Upper lobe of right lung (tissue), 1 donor: ENCODE measurements around the gene CLDN1. TPM values are rescaled to one million over a fixed set of nuclear protein-coding genes. Genes with fewer than 3 reads are reported as not detected.

Experiments used
- ATAC-seq: fragments of 200-7000 bp; cut with Tn5 transposase; one replicate; pipeline ENCODE4 v1.9.1; 2020; ENCODE audit warnings: mild to moderate bottlenecking, moderate library complexity
- DNase-seq: peaks from one replicate; pipeline ENCODE4 v3.0.0-alpha.2; 2020
- H3K27ac ChIP-seq: fragments of 200-600 bp; one replicate; pipeline ENCODE4 v1.8.0; 2022
- H3K27me3 ChIP-seq: fragments of 200-600 bp; one replicate; pipeline ENCODE4 v1.8.0; 2022; ENCODE audit warnings: mild to moderate bottlenecking
- H3K36me3 ChIP-seq: fragments of 200-600 bp; one replicate; pipeline ENCODE4 v1.8.0; 2022
- H3K4me1 ChIP-seq: fragments of 200-600 bp; one replicate; pipeline ENCODE4 v1.8.0; 2022
- H3K4me3 ChIP-seq: fragments of 200-600 bp; one replicate; pipeline ENCODE4 v1.8.0; 2022; ENCODE audit warnings: mild to moderate bottlenecking
- H3K9me3 ChIP-seq: fragments of 200-600 bp; one replicate; pipeline ENCODE4 v1.8.0; 2022
- CTCF ChIP-seq: fragments of 200-600 bp; IDR thresholded peaks from one replicate; pipeline ENCODE4 v1.8.0; 2022; ENCODE audit warnings: antibody characterized with exemption
- intact Hi-C: fragments of 100-400 bp; cut with DNase I; formaldehyde crosslinking; loops from one replicate; pipeline ENCODE4 v1.11.0; 2022
- total RNA-seq: library from RNA; stranded (reverse); fragmentation: NEBNext Ultra II Directional; extraction: Animal tissue kit (Norgen Biotek cat#: 25700); gene quantifications from one replicate; pipeline ENCODE4 v1.2.1, GENCODE V29; 2021
- donor health status: DM: no; HTN: yes; CAD: no; lungs with severe emphysema.

The CLDN1 gene
- total RNA-seq, 1 donor from 2014 or later = 14.6 TPM

- Histone ChIP-seq H3K27ac (no peak overlapping the region), H3K27me3 (no peaks in the 10 kb centered on the region), H3K4me3 (no peak overlapping the region), H3K36me3 (no peaks in the 10 kb centered on the region), H3K9me3 (no peaks in the 10 kb centered on the region), H3K4me1 (no peaks in the 10 kb centered on the region)
- DNase-seq (no peak), ATAC-seq (no peak)
- intact Hi-C loops = no loop called here
- TF ChIP-seq CTCF = no peak
Measured at GRCh38 chr3:190291994-190292584, 30.2 kb downstream of the CLDN1 start.

- Histone ChIP-seq H3K4me3 (no peak overlapping the region), H3K27me3 (no peaks in the 10 kb centered on the region), H3K36me3 (no peaks in the 10 kb centered on the region), H3K27ac (no peak overlapping the region), H3K9me3 (no peaks in the 10 kb centered on the region), H3K4me1 (no peaks in the 10 kb centered on the region)
- no peak for DNase-seq
- no peak for TF ChIP-seq CTCF
- intact Hi-C loops = no loop called here
- no peak for ATAC-seq
Measured at GRCh38 chr3:190289989-190290388, 32.3 kb downstream of the CLDN1 start.

GRCh38 chr3:190288836-190289235 is 33.4 kb downstream of the CLDN1 start:
- no peaks in the 10 kb centered on the region for H3K27me3 ChIP-seq
- no peak for DNase-seq
- intact Hi-C loops = no loop called here
- no peaks in the 10 kb centered on the region for H3K9me3 ChIP-seq
- no peak overlapping the region for H3K27ac ChIP-seq
- H3K36me3 ChIP-seq = no peaks in the 10 kb centered on the region
- ATAC-seq = no peak
- no peak overlapping the region for H3K4me3 ChIP-seq
- no peaks in the 10 kb centered on the region for H3K4me1 ChIP-seq
- TF ChIP-seq CTCF = no peak

- TF ChIP-seq CTCF = no peak
- peaks cover 7% of the 10 kb centered on the region for H3K4me1 ChIP-seq
- intact Hi-C loops = no loop called here
- H3K27ac ChIP-seq = no peak overlapping the region
- ATAC-seq (no peak), DNase-seq (no peak)
- no peaks in the 10 kb centered on the region for H3K27me3 ChIP-seq
- no peak overlapping the region for H3K4me3 ChIP-seq
- H3K36me3 ChIP-seq = no peaks in the 10 kb centered on the region
- H3K9me3 ChIP-seq = no peaks in the 10 kb centered on the region
Measured at GRCh38 chr3:190286014-190286413, 36.2 kb downstream of the CLDN1 start.

- no peak for TF ChIP-seq CTCF
- no peaks in the 10 kb centered on the region for H3K9me3 ChIP-seq
- intact Hi-C loops = no loop called here
- ATAC-seq (peak; percentile 73), DNase-seq (no peak)
- H3K36me3 ChIP-seq = no peaks in the 10 kb centered on the region
- H3K27ac ChIP-seq = peak overlapping the region; percentile 43
- H3K4me1 ChIP-seq = peaks cover 9% of the 10 kb centered on the region
- H3K4me3 ChIP-seq = no peak overlapping the region
- no peaks in the 10 kb centered on the region for H3K27me3 ChIP-seq
Measured at GRCh38 chr3:190281308-190282051, 40.8 kb downstream of the CLDN1 start.
